Raji (cell line): ENCODE results near the gene DIP2B.

Source experiments
- POLR2A ChIP-seq: IDR thresholded peaks from 2 replicates; pipeline ENCODE4 v1.6.1; 2011; ENCODE audit warnings: low read depth, low read length, control low read depth; ENCODE audit not compliant: insufficient read depth

The DIP2B gene

GRCh38 chr12:50508970-50509663, 4.3 kb downstream of the DIP2B start:
- TF ChIP-seq POLR2A = no peak

GRCh38 chr12:50514526-50515276, 9.9 kb downstream of the DIP2B start:
- no peak for TF ChIP-seq POLR2A

DNA sequence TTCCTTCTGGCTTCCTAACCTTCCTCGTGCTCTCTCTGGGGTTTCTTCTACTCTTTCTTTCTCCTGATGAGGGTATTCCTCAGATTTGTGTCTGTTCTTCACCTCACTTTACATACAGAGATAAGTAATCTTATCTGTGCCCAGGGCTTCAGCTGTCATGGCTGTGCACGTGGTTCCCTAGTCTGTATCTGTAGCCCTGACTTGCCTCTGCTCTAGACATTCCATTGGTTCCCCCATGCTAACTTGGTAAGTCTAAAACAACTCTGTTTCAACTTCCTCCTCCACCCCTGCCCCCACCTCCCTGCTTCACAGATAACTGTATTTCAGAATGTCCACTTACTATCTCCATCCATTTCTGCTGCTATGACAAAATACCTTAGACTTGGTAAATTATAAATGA, 10.8 kb downstream of the DIP2B start:
- no peak for TF ChIP-seq POLR2A

DNA sequence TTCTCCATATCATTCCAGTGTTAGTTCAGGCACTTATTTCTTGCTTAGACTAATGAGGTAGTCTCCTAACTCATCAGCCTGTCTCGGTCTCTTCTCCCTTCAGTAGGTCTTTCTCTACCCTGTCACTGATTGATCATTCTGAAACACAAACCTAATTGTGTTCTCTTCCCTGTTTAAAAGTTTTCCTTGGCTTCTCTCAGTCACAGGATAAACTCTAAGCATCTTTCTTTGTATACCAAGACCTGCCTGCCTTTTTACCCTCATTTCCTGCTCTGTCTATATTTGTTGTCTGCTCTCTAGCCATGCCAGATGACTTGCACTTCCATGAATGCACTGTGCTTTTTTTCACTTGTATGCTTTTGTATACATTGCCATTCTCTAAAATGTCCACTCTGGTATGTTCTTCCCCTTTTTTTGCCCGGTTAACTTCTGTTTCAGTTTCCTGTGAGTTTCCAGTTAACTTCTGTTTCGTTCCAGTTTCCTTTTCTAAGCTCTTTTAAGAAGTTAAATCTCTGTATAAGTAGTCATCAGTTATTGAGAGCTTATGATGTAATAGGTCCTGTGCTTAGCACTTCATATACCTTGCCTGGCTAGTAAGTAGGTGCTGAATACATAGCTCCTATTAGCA, 12.8 kb downstream of the DIP2B start:
- TF ChIP-seq POLR2A = no peak

GRCh38 chr12:50518090-50518489, 13.3 kb downstream of the DIP2B start:
- TF ChIP-seq POLR2A = no peak

DNA sequence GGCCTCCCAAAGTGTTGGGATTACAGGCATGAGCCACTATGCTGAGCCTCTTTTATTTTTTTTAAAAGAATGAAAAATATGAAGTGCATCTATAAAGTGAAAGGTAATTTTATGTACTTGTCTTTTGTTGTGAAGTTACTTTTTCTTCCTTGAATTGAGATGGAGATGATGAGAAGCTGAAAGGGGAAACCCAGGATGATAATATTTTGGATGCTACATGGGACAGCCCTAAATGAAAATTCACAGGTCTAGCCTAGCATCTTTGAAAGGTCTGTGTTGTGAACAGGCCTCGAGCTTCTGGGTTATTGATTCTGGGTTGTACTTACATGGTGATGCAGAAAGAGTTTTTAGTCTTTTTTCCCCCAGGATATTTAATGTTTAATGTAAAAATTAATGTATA, 14.6 kb downstream of the DIP2B start:
- TF ChIP-seq POLR2A = no peak

DNA sequence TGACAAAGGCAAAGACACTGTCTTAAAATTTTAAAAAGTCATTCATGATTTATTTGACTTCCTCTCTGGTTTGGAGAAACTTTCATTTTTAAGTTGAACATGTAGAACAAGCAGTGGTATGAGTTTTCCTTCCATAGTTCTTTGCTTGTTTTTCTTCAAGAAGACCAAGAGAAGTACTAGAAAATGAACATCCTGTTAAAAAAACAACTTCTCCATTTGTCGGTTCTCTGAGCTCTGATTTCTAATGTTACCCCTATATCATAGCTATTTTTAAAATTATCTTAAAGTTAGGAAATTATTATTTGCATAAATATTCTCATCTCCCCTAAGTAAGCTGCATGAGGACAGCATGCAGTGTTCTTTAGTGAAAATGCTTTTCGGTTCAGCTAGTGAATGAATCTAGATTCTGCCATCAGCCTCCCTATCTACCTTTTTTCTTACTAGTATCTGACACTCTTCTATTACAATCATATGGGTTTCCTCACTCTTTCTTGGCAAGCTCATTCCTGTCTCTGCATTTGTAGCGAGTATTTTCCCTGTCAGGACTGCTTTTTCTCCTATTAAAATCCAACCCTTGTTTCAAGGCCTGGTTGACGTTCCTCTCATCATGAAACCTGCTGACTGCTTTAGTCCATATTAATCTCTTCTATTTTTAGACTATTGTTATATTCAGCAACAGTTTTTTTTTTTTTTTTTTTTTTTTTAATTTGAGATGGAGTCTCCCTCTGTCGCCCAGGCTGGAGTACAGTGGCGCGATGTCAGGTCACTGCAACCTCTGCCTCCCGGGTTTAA, 15.8 kb downstream of the DIP2B start:
- no peak for TF ChIP-seq POLR2A

- TF ChIP-seq POLR2A = no peak
Measured at GRCh38 chr12:50523772-50524171, 19.0 kb downstream of the DIP2B start.

DNA sequence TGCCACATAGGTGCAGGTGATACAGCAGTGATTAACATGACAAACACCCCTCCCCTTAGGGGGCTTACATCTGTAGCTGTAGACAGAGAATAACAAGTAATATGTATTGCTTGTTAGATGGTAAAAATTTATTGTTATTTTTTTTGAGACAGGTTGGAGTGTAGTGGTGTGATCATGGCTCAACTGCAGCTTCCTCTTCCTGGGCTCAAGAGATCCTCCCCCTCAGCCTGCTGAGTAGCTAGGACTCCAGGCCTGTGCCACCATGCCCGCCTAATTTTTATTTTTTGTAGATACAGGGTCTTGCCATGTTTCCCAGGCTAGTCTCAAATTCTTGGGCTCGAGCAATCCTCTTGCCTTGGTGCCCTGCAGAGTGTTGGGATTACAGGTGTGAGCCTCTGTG, 19.8 kb downstream of the DIP2B start:
- TF ChIP-seq POLR2A = no peak

GRCh38 chr12:50525422-50525821, 20.6 kb downstream of the DIP2B start:
- no peak for TF ChIP-seq POLR2A

GRCh38 chr12:50527359-50527726, 22.6 kb downstream of the DIP2B start:
- TF ChIP-seq POLR2A = no peak

- no peak for TF ChIP-seq POLR2A
Measured at GRCh38 chr12:50528800-50529199, 24.0 kb downstream of the DIP2B start.

DNA sequence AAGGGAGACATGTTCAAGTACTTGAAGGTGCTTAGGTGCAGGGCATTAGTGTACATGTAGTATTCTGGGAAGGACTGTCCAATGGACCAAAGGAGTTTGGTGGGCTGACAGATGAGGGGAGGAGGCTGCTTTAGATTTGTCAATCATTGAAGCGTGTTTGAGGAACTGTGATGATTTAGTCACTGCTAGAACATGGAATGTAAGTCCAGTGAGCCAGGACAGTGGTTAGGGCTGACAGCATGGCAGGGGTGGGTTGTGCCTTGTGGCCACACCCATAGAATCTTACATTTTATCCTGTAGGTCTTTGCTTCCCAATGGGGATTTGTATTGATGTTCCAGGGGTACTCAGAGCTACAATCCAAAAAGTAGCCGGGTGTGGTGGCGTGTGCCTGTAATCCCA, 24.6 kb downstream of the DIP2B start:
- TF ChIP-seq POLR2A = no peak

DNA sequence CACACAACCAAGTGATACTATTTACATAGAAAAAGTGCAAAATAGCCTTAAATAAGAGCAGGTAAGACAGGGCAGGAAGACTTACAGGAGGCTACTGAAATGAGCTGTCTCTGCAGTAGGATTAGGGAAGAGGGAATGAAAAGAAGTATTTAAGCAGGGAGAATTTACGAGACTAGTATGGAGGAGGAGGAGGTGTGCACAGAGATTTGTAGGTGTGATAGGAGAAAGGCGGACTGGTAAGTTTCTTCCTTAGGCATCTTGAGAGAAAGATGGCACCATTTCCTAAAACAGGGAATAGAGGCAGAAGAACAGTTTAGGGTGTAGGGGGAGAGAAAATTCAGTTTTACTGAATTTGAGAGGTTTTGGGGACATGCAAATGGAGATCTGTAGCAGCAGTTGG, 25.7 kb downstream of the DIP2B start:
- no peak for TF ChIP-seq POLR2A

GRCh38 chr12:50533203-50533584, 28.4 kb downstream of the DIP2B start:
- no peak for TF ChIP-seq POLR2A

GRCh38 chr12:50533971-50534370, 29.2 kb downstream of the DIP2B start:
- no peak for TF ChIP-seq POLR2A

GRCh38 chr12:50536831-50537537, 32.2 kb downstream of the DIP2B start:
- TF ChIP-seq POLR2A = no peak
